Activated CD4-positive, CD25-positive, alpha-beta regulatory T cell treated with anti-CD3 and anti-CD28 coated beads, Interleukin-2, amount 50 U/mL, for 24 hours (primary cell): Measurements from ENCODE around the gene WASHC1.
"Not testable (repeated sequence)": the region's sequence is repeated elsewhere in the genome, so short reads cannot be mapped to it uniquely, and the experiment has no call there.

ENCODE experiments used
- ATAC-seq, 2 donors: fragments of 150-1000 bp; cut with Tn5 transposase; one replicate each; pipeline ENCODE4 v1.10.0; 2021; ENCODE audit warnings: mild to moderate bottlenecking in 1 of 2, moderate library complexity in 1 of 2

The WASHC1 gene, protein sequence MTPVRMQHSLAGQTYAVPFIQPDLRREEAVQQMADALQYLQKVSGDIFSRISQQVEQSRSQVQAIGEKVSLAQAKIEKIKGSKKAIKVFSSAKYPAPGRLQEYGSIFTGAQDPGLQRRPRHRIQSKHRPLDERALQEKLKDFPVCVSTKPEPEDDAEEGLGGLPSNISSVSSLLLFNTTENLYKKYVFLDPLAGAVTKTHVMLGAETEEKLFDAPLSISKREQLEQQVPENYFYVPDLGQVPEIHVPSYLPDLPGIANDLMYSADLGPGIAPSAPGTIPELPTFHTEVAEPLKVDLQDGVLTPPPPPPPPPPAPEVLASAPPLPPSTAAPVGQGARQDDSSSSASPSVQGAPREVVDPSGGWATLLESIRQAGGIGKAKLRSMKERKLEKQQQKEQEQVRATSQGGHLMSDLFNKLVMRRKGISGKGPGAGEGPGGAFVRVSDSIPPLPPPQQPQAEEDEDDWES

DNA sequence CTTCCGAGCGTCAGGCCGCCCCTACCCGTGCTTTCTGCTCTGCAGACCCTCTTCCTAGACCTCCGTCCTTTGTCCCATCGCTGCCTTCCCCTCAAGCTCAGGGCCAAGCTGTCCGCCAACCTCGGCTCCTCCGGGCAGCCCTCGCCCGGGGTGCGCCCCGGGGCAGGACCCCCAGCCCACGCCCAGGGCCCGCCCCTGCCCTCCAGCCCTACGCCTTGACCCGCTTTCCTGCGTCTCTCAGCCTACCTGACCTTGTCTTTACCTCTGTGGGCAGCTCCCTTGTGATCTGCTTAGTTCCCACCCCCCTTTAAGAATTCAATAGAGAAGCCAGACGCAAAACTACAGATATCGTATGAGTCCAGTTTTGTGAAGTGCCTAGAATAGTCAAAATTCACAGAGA lies at the start of gene WASHC1:
Gene WASHC1, minus strand, starts transcription at position 101 of the 400 bp plus-strand sequence. CDS start 4,457 bp downstream, outside the sequence.
- ATAC-seq = not testable (repeated sequence)

DNA sequence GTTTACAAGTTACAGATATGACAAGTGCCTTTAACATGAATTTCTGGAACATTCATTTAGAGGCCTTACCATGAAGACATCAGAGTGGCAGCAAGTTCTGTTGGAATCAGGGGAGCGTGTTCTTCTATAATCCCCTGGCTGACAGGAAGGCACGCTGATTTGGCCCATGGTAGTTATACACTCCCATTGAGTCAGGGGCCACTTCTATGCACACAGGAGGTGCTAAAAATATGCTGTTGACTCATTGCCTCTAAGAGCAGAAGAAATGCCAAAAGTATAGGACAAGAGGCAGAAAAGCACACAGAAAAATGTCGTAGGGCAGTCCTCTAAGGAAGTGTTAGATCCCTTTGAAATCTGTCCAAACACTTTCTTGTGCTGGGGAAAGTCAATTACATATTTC lies 49.1 kb upstream of the WASHC1 start:
- not testable (repeated sequence) for ATAC-seq

DNA sequence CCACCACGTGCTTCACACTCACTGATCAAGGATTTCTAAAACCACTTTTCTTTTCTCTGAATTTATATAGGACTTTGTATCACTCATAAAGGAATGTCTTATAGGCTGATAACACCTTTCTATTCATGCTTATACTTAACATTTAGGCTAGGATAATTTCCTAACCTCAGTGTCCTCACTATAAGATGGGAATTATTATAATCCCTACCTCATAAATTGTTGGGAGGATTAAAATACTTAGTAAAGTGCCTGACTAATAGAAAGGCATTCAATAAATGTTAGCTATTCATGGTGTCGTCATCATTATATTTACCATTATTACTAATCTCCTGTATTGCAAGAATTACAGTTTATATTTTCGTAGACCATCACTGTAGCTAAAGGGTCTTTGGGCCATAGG lies 47.1 kb upstream of the WASHC1 start:
- ATAC-seq = not testable (repeated sequence)

GRCh38 chr9:73900-74525 lies 44.8 kb upstream of the WASHC1 start:
- not testable (repeated sequence) for ATAC-seq

DNA sequence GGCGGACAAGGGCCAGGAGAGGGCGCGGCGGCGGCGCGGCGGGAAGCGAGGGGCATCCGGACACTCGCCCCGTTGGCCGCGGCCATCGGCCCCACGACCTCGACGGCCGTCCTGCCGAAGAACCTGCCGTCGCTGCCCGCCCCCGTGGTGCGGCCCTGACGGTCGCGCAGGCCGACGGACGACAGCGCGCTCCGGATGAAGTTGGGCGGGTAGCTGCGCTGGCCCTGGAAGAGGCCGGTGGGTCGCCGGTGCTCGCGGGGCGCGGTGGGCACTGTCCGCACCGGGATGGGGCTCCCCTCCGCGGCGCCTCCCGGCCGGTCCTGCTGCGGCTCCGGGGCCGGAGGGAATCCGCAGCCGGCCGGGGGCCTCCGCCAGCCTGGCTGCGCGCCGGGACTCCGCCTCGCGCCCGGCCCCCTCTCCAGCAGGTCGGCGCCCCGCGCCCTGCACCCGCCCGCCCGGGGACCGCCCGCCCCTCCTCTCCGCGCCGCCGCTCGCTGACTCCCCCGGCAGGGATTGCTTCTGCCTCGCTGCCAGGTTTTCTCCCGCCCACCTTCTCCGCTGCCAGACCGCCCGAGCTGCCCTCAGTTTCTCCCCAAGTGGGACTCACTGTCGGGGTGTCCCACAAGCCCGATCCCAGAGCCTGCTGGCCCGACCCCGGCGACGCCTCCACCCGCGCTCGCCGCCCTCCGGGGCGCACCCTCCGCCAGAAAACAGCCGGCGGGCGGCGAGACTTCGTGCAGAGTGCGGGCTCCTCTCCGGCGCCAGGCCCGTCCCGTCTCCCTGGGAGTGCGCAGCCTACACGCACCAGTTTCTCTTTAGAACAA lies 44.0 kb upstream of the WASHC1 start:
- peak; percentile 28 to 49 for ATAC-seq

DNA sequence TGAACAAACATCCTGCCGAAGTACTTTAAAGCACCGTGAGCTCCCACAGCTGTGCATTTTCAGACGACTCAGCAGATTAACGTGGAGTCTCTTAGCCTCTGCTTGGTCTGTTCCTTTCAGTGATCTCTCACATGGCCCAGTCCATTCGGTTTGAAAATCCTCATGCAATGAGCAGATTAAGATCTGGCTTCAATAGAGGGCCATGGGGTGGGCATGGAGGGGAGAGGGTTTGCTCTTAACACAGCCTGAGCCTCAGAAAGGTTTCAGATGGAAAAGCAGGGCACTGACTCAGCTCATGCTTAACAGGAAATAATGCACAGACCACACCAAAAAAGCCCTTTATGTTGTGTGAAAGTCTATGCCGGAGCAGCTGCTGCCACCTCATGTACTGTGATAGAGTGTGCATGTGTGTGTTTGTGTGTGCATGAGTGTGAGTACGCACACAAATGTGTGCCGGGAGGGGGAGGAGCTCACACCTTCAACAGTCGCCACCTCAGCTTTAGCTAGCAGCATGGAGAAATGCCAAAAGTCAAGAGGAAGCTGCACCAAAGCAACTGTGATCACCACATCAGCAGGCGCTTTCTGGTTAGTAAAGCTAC lies 33.9 kb upstream of the WASHC1 start:
- ATAC-seq = peak; percentile 91 to 95

DNA sequence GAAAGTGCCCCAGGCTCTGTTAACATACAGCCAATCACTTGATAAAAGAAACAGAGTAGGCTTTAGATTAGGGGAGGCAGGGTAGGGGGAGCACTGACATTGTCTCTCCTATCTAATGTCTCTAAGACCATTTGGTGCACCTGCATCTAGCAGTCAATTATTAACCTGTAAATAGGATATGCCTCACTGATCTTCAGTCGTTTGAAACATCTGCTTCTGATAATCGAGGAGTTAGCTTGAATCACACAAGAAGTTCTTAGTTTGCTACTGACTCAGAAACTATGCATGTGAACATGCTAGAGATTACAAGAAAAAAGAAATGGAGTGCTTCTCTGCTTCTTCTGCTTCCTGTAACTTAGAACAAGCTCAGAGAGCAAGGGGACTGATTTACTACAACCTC lies 23.4 kb upstream of the WASHC1 start:
- not testable (repeated sequence) for ATAC-seq

DNA sequence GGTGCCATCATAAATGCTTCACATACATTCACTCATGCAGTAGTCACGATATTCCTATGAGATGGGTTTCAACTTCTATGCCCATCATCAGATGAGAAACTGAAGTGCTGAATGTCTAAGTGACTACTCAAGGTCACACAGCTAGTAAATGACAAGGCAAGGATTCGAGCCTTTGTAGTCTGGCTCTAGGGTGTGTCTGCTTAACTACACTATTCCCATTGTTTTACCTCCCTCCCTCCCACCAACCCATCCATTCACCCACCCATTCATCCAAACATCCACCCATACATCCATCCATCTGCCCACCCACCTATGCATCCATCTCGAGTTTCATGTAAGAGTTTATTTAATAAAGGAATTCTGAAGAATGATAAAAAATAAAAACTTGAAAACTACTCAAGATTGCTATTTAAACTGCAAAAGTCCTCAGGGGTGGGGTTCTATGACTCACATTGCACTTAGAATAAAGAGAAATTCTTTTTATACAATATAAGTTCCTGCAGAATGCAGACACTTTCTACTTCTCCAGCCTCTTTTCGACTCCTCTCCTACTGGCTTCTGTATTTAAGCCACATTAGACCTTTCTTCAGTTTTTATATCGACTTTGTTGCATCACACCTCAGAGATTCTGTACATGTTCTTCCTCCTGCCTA lies 19.1 kb upstream of the WASHC1 start:
- not testable (repeated sequence) for ATAC-seq

- ATAC-seq = not testable (repeated sequence)
Observed at GRCh38 chr9:46639-47271, 17.5 kb upstream of the WASHC1 start.

DNA sequence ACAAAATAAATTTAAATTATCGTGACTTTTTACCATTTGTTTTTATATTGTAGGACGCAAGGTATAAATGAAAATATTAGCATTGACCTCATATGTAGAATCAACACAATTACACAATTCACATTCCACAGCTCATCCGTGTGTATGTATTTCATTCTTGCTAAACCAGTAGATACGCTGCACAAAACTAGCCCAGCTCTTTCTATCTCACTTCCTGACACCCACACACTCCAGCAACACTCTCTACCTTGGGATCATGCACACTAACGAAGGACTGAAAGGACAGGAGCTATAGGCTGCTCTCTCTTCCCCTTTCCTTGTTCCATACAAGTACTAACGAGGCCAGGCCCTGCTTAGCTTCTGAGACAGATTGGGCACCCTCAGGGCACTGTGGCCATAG lies 16.9 kb upstream of the WASHC1 start:
- not testable (repeated sequence) for ATAC-seq

DNA sequence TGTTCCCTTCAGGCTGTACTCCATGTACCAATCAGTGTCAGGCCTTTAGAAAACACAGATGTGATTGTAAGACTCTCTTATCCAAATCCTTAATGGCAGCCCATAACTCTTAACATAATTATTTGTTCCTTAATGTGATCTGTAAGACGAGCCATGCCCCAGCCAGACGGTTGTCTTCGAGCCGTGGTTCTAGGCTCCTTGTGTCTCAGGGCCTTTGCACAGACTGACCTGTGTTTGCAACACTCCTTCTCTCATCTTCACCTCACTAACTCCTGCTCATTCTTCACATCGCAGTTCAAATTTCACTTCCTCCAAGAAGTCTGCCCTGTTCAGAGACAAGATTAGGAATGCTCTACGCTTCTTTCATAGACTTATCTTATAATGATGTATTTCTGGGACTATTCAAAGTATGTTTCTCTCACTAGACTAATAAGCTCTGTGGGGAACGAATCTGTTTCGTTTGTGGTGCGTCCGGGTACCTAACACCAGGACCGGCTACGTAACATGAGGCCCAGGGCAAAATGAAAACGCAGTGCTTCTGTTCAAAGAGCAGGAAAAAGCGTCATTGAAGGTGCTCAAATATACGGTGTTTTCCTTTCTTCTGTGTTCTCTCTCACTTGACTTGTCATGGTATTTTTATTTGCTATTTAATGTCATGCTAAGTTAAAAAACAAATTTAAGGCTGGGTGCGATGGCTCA lies 16.1 kb upstream of the WASHC1 start:
- not testable (repeated sequence) for ATAC-seq

DNA sequence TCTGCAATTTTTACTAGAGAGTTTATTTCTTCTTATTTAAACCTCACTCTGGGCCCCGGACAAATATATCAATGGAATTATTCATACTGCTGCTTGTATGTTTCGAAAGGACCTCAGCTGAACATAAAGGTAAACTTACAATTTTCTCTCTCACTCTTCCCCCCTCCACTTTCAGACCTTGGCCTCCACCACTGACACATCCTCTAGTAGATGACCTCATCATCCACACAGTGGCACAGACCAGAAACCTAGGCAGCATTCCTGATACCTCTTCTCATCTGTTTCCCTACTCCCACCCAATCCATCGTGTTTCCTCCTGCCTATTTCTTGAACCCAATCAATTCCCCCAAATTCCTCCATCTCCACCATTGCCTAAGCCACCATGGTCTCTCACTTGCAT lies 15.2 kb upstream of the WASHC1 start:
- ATAC-seq = not testable (repeated sequence)

- ATAC-seq = not testable (repeated sequence)
Observed at GRCh38 chr9:43636-44035, 14.4 kb upstream of the WASHC1 start.

DNA sequence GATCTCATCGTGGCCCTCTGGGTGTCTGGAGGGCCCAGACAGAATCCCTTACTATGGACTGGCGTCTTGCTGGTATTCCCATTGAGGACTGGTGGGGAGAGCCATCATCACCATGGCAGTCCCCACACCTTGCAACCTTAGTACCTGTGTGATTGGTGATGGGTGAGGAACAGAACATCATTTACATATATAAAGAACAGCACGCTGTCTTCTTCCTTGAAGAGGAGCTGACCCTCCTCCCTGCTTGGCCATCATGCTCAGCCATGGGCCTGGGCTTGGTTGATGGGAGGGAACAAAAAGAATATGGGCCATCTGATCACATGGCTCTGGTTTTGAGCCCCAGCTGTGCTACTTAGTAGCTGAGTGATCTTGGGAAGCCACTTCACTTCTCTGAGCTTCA lies 13.9 kb upstream of the WASHC1 start:
- not testable (repeated sequence) for ATAC-seq

GRCh38 chr9:41819-42218 lies 12.6 kb upstream of the WASHC1 start:
- not testable (repeated sequence) for ATAC-seq

GRCh38 chr9:41261-41676 lies 12.0 kb upstream of the WASHC1 start:
- not testable (repeated sequence) for ATAC-seq

GRCh38 chr9:32308-32707 lies 3.1 kb upstream of the WASHC1 start:
- ATAC-seq = not testable (repeated sequence)

GRCh38 chr9:28775-29174 lies 481 bp downstream of the WASHC1 start:
- not testable (repeated sequence) for ATAC-seq

DNA sequence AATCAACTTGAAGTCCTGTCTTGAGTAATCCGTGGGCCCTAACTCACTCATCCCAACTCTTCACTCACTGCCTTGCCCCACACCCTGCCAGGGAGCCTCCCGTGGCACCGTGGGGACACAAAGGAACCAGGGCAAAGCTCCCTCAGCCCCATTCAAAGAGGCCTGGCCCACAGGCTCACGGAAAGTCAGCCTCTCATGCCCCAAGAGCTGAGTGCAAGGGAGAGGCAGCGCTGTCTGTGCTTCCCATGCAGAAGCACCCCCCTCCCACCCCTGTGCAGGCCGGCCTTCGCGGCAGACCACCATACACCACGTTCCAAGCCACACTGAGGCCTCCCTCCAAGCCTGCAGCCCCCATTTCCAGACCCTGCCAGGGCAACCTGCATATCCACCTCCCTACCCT lies 7.6 kb downstream of the WASHC1 start:
- ATAC-seq = not testable (repeated sequence)

- ATAC-seq = not testable (repeated sequence)
Observed at GRCh38 chr9:16875-17274, 12.4 kb downstream of the WASHC1 start.
